ENCODE data around the gene SMIM44.

Gene SMIM44

GRCh38 chr19:3474614-3475013 is 8.6 kb downstream of the SMIM44 start:
- DNase-seq = no peak

GRCh38 chr19:3474010-3474409 is 9.2 kb downstream of the SMIM44 start:
- DNase-seq = no peak

GRCh38 chr19:3471954-3472655 is 11.1 kb downstream of the SMIM44 start:
- DNase-seq = peak; percentile 28

GRCh38 chr19:3470500-3471128 is 12.6 kb downstream of the SMIM44 start:
- no peak for DNase-seq

- DNase-seq = no peak
Measured at GRCh38 chr19:3469638-3470499, 13.4 kb downstream of the SMIM44 start.

- no peak for DNase-seq
Measured at GRCh38 chr19:3468211-3468610, 15.0 kb downstream of the SMIM44 start.

- no peak for DNase-seq
Measured at GRCh38 chr19:3467437-3468198, 15.6 kb downstream of the SMIM44 start.

GRCh38 chr19:3466635-3467034 is 16.6 kb downstream of the SMIM44 start:
- DNase-seq = no peak

- no peak for DNase-seq
Measured at GRCh38 chr19:3465552-3465951, 17.7 kb downstream of the SMIM44 start.

- no peak for DNase-seq
Measured at GRCh38 chr19:3464587-3465235, 18.5 kb downstream of the SMIM44 start.

GRCh38 chr19:3463714-3464586 is 19.3 kb downstream of the SMIM44 start:
- no peak for DNase-seq

GRCh38 chr19:3462991-3463713 is 20.1 kb downstream of the SMIM44 start:
- DNase-seq = no peak

- no peak for DNase-seq
Measured at GRCh38 chr19:3459965-3460582, 23.2 kb downstream of the SMIM44 start.

- DNase-seq = no peak
Measured at GRCh38 chr19:3459089-3459881, 24.0 kb downstream of the SMIM44 start.

- DNase-seq = no peak
Measured at GRCh38 chr19:3458229-3459088, 24.8 kb downstream of the SMIM44 start.

GRCh38 chr19:3457528-3458228 is 25.6 kb downstream of the SMIM44 start:
- DNase-seq = no peak

GRCh38 chr19:3456925-3457527 is 26.2 kb downstream of the SMIM44 start:
- no peak for DNase-seq

Data from suppressor macrophage treated with lipopolysaccharide for 4 hours (primary cell).